CD4-positive, alpha-beta memory T cell (primary cell): ENCODE data around the gene WDR5B. TPM values are rescaled to one million over a fixed set of nuclear protein-coding genes. Genes with fewer than 3 reads are reported as not detected.
"Not testable (repeated sequence)": the region's sequence is repeated elsewhere in the genome, so short reads cannot be mapped to it uniquely, and the experiment has no call there.

Source experiments
- CTCF ChIA-PET: fragments of 350-600 bp; sonication (Branson Sonifier 250); formaldehyde crosslinking; loops from one replicate; lab custom pipeline; 2021; ENCODE audit warnings: inconsistent platforms; ENCODE audit not compliant: partially characterized antibody; lab: Charles Lee
- POLR2A ChIA-PET: fragments of 350-600 bp; sonication (Branson Sonifier 250); formaldehyde crosslinking; loops from one replicate; lab custom pipeline; 2021; ENCODE audit not compliant: partially characterized antibody; lab: Charles Lee
- DNase-seq, 5 donors: peaks; one replicate each; pipeline versions ENCODE4 v3.0.0 to v3.0.0-alpha.2; 2020 to 2022; ENCODE audit warnings: mixed read lengths in 1 of 5
- H3K27ac ChIP-seq: one replicate; pipeline ENCODE4 v1.7.0; 2013; ENCODE audit warnings: low read depth, low read length
- H3K27me3 ChIP-seq: 2 replicates; pipeline ENCODE4 v1.7.0; 2013; ENCODE audit warnings: mild to moderate bottlenecking, low read length, moderate library complexity; ENCODE audit not compliant: insufficient read depth
- H3K36me3 ChIP-seq: 2 replicates; pipeline ENCODE4 v1.7.0; 2013; ENCODE audit warnings: mild to moderate bottlenecking, low read length, moderate library complexity; ENCODE audit not compliant: insufficient read depth
- H3K4me1 ChIP-seq: 2 replicates; pipeline ENCODE4 v1.7.0; 2013; ENCODE audit warnings: mild to moderate bottlenecking, low read length, moderate library complexity; ENCODE audit not compliant: insufficient read depth
- H3K4me3 ChIP-seq, 2 donors: one replicate each; pipeline ENCODE4 v1.7.0; 2013; ENCODE audit warnings: low read length in 2 of 2, mild to moderate bottlenecking in 1 of 2
- H3K9me3 ChIP-seq, 2 donors: one replicate each; pipeline ENCODE4 v1.7.0; 2013; ENCODE audit warnings: low read length in 2 of 2, control low read depth in 1 of 2; ENCODE audit not compliant: control insufficient read depth in 1 of 2
- H3K27ac Mint-ChIP-seq, 7 donors: one replicate each; pipeline ENCODE4 v1.8.0; 2020 to 2021; ENCODE audit warnings: mixed read lengths in 7 of 7, mild to moderate bottlenecking in 6 of 7, inconsistent platforms in 3 of 7, moderate library complexity in 3 of 7
- H3K27me3 Mint-ChIP-seq, 2 donors: one replicate each; pipeline ENCODE4 v1.8.0; 2020 to 2021; ENCODE audit warnings: mixed read lengths in 2 of 2
- H3K36me3 Mint-ChIP-seq, 2 donors: one replicate each; pipeline ENCODE4 v1.8.0; 2020 to 2021; ENCODE audit warnings: mixed read lengths in 2 of 2, inconsistent platforms in 1 of 2, mild to moderate bottlenecking in 1 of 2
- H3K4me1 Mint-ChIP-seq, 4 donors: one replicate each; pipeline ENCODE4 v1.8.0; 2020 to 2021; ENCODE audit warnings: mixed read lengths in 4 of 4, mild to moderate bottlenecking in 1 of 4
- H3K4me3 Mint-ChIP-seq, 8 donors: one replicate each; pipeline ENCODE4 v1.8.0; 2020 to 2021; ENCODE audit warnings: mixed read lengths in 8 of 8, mild to moderate bottlenecking in 7 of 8, moderate library complexity in 6 of 8, inconsistent platforms in 3 of 8
- H3K9me3 Mint-ChIP-seq, 8 donors: one replicate each; pipeline ENCODE4 v1.8.0; 2020 to 2021; ENCODE audit warnings: mixed read lengths in 8 of 8, mild to moderate bottlenecking in 5 of 8, inconsistent platforms in 3 of 8, moderate library complexity in 1 of 8
- intact Hi-C: fragments of 100-400 bp; cut with micrococcal nuclease; formaldehyde crosslinking; loops from one replicate; pipeline ENCODE4 v1.15.1; 2023
- polyA plus RNA-seq, 2 donors: library from polyadenylated mRNA; unstranded; fragments of 300-500 nt; fragmentation: Illumina TruSeq; gene quantifications; one replicate each; pipeline ENCODE4 v1.2.3, GENCODE V29; 2021
- total RNA-seq, 2 experiments: library from RNA; stranded (reverse); gene quantifications; one replicate each; pipeline ENCODE4 v1.2.3, GENCODE V29; 2021

WDR5B gene
- total and polyA plus RNA-seq, 4 experiments from 2014 or later = 1.0 to 19.4 (median 10.7) TPM

GRCh38 chr3:122382888-122383666 lies 32.8 kb downstream of the WDR5B start, which contains the start of gene MIX23:
MIX23 (minus strand) TSS chr3:122383231; CDS start chr3:122383224, 7 bp downstream.
- Mint-ChIP-seq H3K4me3 (peak within 1 kb of the TSS; percentile 89 to 96 (median 94)), H3K27ac (peak within 1 kb of the TSS; percentile 93 to 98 (median 95)), H3K4me1 (peaks cover 17 to 46% (median 34%) of the 10 kb centered on the region in 4 donors), H3K9me3 (no peaks in the 10 kb centered on the region), H3K36me3 (peaks cover 0 to 19% of the 10 kb centered on the region in 2 donors), H3K27me3 (no peaks in the 10 kb centered on the region)
- DNase-seq = peak; percentile 81 to 88 (median 83)
- H3K36me3 ChIP-seq = no peaks in the 10 kb centered on the region
- H3K9me3 ChIP-seq = no peaks in the 10 kb centered on the region
- H3K27me3 ChIP-seq = no peaks in the 10 kb centered on the region
- CTCF ChIA-PET = interaction anchor here (0.6 to 4.0 kb wide), 8 partner anchors 8 to 296 kb away, joined by 3 to 47 read pairs (median 4); partner anchors contain the start of gene WDR5B
- peaks cover 31% of the 10 kb centered on the region for H3K4me1 ChIP-seq
- intact Hi-C loops = loop anchor here (10.0 kb wide), 1 partner anchor 548 kb away; the partner anchor contains the start of genes EAF2 and IQCB1
- POLR2A ChIA-PET = interaction anchor here (0.6 to 3.6 kb wide), 14 partner anchors 10 to 1640 kb away, joined by 3 to 108 read pairs (median 8); partner anchors contain the start of genes DTX3L, GTF2E1, HCLS1 and HSPBAP1
- peak within 1 kb of the TSS; percentile 72 to 84 for H3K4me3 ChIP-seq
- H3K27ac ChIP-seq = peak within 1 kb of the TSS; percentile 76

- Mint-ChIP-seq H3K9me3 (no peaks in the 10 kb centered on the region), H3K36me3 (peaks cover 10 to 15% of the 10 kb centered on the region in 2 donors), H3K4me1 (peaks cover 6 to 14% (median 11%) of the 10 kb centered on the region in 4 donors), H3K27ac (peak overlapping the region in 1 of 7 donors; percentile 8), H3K27me3 (no peaks in the 10 kb centered on the region), H3K4me3 (no peak overlapping the region)
- ChIA-PET CTCF (interaction anchor here (1.1 kb wide), 1 partner anchor 15 kb away, joined by 3 read pairs; no protein-coding TSS in a partner anchor), POLR2A (no interaction called here)
- Histone ChIP-seq H3K36me3 (no peaks in the 10 kb centered on the region), H3K27ac (no peak overlapping the region), H3K4me1 (peaks cover 8% of the 10 kb centered on the region), H3K4me3 (no peak overlapping the region), H3K9me3 (no peaks in the 10 kb centered on the region), H3K27me3 (no peaks in the 10 kb centered on the region)
- intact Hi-C loops = no loop called here
- no peak for DNase-seq
Measured at GRCh38 chr3:122377975-122378374, 37.9 kb downstream of the WDR5B start.

- Mint-ChIP-seq H3K4me3 (no peak overlapping the region), H3K36me3 (peaks cover 19 to 24% of the 10 kb centered on the region in 2 donors), H3K4me1 (peaks cover 0 to 10% (median 3%) of the 10 kb centered on the region in 4 donors), H3K27me3 (no peaks in the 10 kb centered on the region), H3K27ac (no peak overlapping the region), H3K9me3 (no peaks in the 10 kb centered on the region)
- no peak overlapping the region for H3K27ac ChIP-seq
- H3K9me3 ChIP-seq = no peaks in the 10 kb centered on the region
- H3K4me1 ChIP-seq = no peaks in the 10 kb centered on the region
- H3K27me3 ChIP-seq = no peaks in the 10 kb centered on the region
- no peaks in the 10 kb centered on the region for H3K36me3 ChIP-seq
- no peak for DNase-seq
- intact Hi-C loops = no loop called here
- POLR2A ChIA-PET = no interaction called here
- no peak overlapping the region for H3K4me3 ChIP-seq
- CTCF ChIA-PET = no interaction called here
Measured at GRCh38 chr3:122374034-122374433, 41.8 kb downstream of the WDR5B start.

- H3K36me3 ChIP-seq = peaks cover 11% of the 10 kb centered on the region
- POLR2A ChIA-PET = no interaction called here
- CTCF ChIA-PET = no interaction called here
Measured at GRCh38 chr3:122366379-122366749, 49.5 kb downstream of the WDR5B start.

GRCh38 chr3:122365582-122366378 lies 50.1 kb downstream of the WDR5B start:
- H3K4me1 ChIP-seq, H3K9me3 Mint-ChIP-seq, H3K27ac Mint-ChIP-seq, intact Hi-C loops, POLR2A ChIA-PET, H3K4me3 Mint-ChIP-seq, H3K27me3 ChIP-seq, H3K27ac ChIP-seq, DNase-seq, H3K4me1 Mint-ChIP-seq, H3K4me3 ChIP-seq, H3K9me3 ChIP-seq, H3K27me3 Mint-ChIP-seq: not testable (repeated sequence)
- CTCF ChIA-PET = interaction anchor here (1.6 kb wide), 1 partner anchor 19 kb away, joined by 4 read pairs; no protein-coding TSS in a partner anchor
- H3K36me3 ChIP-seq = peaks cover 11% of the 10 kb centered on the region
- peaks cover 21 to 63% of the 10 kb centered on the region in 2 donors for H3K36me3 Mint-ChIP-seq

More at GRCh38 chr3:122366379-122366749, 49.5 kb downstream of the WDR5B start:
- no peak overlapping the region for H3K4me3 ChIP-seq
- no peaks in the 10 kb centered on the region for H3K9me3 ChIP-seq
- peaks cover 25 to 65% of the 10 kb centered on the region in 2 donors for H3K36me3 Mint-ChIP-seq
- H3K9me3 Mint-ChIP-seq = no peaks in the 10 kb centered on the region
- H3K4me1 Mint-ChIP-seq = peaks cover 0 to 3% (median under 1%) of the 10 kb centered on the region in 4 donors
- DNase-seq = no peak
- H3K27me3 ChIP-seq = no peaks in the 10 kb centered on the region
- no peak overlapping the region for H3K27ac ChIP-seq
- no peak overlapping the region for H3K27ac Mint-ChIP-seq
- H3K27me3 Mint-ChIP-seq = no peaks in the 10 kb centered on the region
- H3K4me1 ChIP-seq = no peaks in the 10 kb centered on the region
- no peak overlapping the region for H3K4me3 Mint-ChIP-seq
- intact Hi-C loops = no loop called here

- ChIA-PET POLR2A (no interaction called here), CTCF (interaction anchor here (1.6 kb wide), 1 partner anchor 20 kb away, joined by 4 read pairs; no protein-coding TSS in a partner anchor)
- H3K27ac ChIP-seq = no peak overlapping the region
- peaks cover 11% of the 10 kb centered on the region for H3K36me3 ChIP-seq
- no peaks in the 10 kb centered on the region for H3K4me1 ChIP-seq
- Mint-ChIP-seq H3K4me1 (peaks cover 0 to 3% (median under 1%) of the 10 kb centered on the region in 4 donors), H3K36me3 (peaks cover 21 to 64% of the 10 kb centered on the region in 2 donors), H3K9me3 (no peaks in the 10 kb centered on the region), H3K4me3 (no peak overlapping the region), H3K27me3 (no peaks in the 10 kb centered on the region), H3K27ac (no peak overlapping the region)
- H3K9me3 ChIP-seq = no peaks in the 10 kb centered on the region
- no peaks in the 10 kb centered on the region for H3K27me3 ChIP-seq
- no peak for DNase-seq
- intact Hi-C loops = no loop called here
- H3K4me3 ChIP-seq = no peak overlapping the region
Measured at GRCh38 chr3:122365073-122365472, 50.8 kb downstream of the WDR5B start.
